ENCODE data around the gene UBE2J1.

DNA sequence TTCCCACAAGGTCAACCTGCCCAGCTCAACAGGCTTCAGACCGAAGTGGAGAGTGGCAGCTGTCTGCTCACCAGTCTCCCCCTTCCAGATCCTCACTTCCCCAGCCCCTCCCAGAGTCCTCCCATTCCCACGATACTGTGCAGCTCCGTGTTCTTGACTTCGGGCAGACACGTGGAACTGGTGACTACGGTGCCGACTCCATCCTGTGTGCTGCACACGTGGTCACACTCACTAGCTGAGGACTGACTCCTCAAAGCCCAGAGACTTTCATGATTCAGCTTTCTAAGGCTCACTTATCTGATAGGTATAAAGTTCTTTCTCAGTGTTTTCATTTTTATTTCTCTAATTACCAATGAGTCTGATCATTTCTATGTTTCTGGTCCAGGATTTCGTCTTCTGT, 69.8 kb downstream of the UBE2J1 start:
- TF ChIP-seq, protein P1, sequence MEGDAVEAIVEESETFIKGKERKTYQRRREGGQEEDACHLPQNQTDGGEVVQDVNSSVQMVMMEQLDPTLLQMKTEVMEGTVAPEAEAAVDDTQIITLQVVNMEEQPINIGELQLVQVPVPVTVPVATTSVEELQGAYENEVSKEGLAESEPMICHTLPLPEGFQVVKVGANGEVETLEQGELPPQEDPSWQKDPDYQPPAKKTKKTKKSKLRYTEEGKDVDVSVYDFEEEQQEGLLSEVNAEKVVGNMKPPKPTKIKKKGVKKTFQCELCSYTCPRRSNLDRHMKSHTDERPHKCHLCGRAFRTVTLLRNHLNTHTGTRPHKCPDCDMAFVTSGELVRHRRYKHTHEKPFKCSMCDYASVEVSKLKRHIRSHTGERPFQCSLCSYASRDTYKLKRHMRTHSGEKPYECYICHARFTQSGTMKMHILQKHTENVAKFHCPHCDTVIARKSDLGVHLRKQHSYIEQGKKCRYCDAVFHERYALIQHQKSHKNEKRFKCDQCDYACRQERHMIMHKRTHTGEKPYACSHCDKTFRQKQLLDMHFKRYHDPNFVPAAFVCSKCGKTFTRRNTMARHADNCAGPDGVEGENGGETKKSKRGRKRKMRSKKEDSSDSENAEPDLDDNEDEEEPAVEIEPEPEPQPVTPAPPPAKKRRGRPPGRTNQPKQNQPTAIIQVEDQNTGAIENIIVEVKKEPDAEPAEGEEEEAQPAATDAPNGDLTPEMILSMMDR (IDR thresholded peaks at IDR 0.05; ENCODE audit: low read length): no peak
- TF ChIP-seq EZH2 (IDR thresholded peaks at IDR 0.05; ENCODE audit: borderline replicate concordance, low read length): no peak
